ENCODE measurements around the gene PSEN1. TPM values are rescaled to one million over a fixed set of nuclear protein-coding genes. Genes with fewer than 3 reads are reported as not detected.

The PSEN1 gene
- total RNA-seq, 1 experiment from 2014 or later = 49.9 TPM

- no peak overlapping the region for H2AK5ac ChIP-seq (ENCODE audit: insufficient read length, low read length)
- H4K8ac ChIP-seq (replicated peaks; ENCODE audit: insufficient read length, low read depth, low read length) = no peak overlapping the region
- Mint-ChIP-seq H3K4me3 (no peak overlapping the region), H3K27ac (no peak overlapping the region), H3K4me1 (peaks cover 19 to 22% of the 10 kb centered on the region in 2 experiments), H3K36me3 (ENCODE audit: insufficient read depth in 1 of 3, low read depth in 3 of 3) (peaks cover 9 to 35% (median 35%) of the 10 kb centered on the region in 3 experiments; a peak in 5 of 7 replicates), H3K9me3 (no peaks in the 10 kb centered on the region), H3K27me3 (ENCODE audit: low read depth) (no peaks in the 10 kb centered on the region)
- no peak overlapping the region for H3K9ac ChIP-seq (ENCODE audit: extremely low read depth, insufficient read length, low read length)
- H2BK15ac ChIP-seq (ENCODE audit: low read depth, low read length) = no peak overlapping the region
- peaks cover 4% of the 10 kb centered on the region; the same call in 1 of the 2 replicates for H3K4me1 ChIP-seq (ENCODE audit: insufficient read depth, low read length)
- no peak overlapping the region for H4K91ac ChIP-seq (ENCODE audit: insufficient read length, low read depth, low read length)
- H3K79me2 ChIP-seq (ENCODE audit: insufficient read depth, low read length) = no peaks in the 10 kb centered on the region
- H3K23me2 ChIP-seq (ENCODE audit: insufficient read length, low read depth, low read length, poor library complexity, severe bottlenecking) = no peaks in the 10 kb centered on the region
- no peak overlapping the region for H2AFZ ChIP-seq (ENCODE audit: low read length)
- no peak overlapping the region for H3K23ac ChIP-seq (ENCODE audit: insufficient read length, low read depth, low read length)
- H3K27ac ChIP-seq (ENCODE audit: insufficient read length, low read depth, low read length) = no peak overlapping the region
- H2BK12ac ChIP-seq (ENCODE audit: insufficient read length, low read depth, low read length) = no peak overlapping the region
- TF ChIP-seq CTCF (conservative IDR thresholded peaks at IDR 0.05) = no peak
- H3K4ac ChIP-seq (ENCODE audit: low read depth, low read length) = no peak overlapping the region
- no peak overlapping the region for H2BK5ac ChIP-seq (ENCODE audit: insufficient read length, low read length)
- H3K9me3 ChIP-seq (ENCODE audit: control insufficient read depth, low read depth, low read length) = no peaks in the 10 kb centered on the region
- H3K4me2 ChIP-seq (ENCODE audit: insufficient read depth, insufficient read length, low read length) = no peak overlapping the region
- no peak overlapping the region for H3K56ac ChIP-seq (ENCODE audit: insufficient read length, low read depth, low read length)
- no peak for DNase-seq
- H2BK120ac ChIP-seq (ENCODE audit: low read depth, low read length, poor library complexity, severe bottlenecking) = no peak overlapping the region
- WGBS (ENCODE audit: extremely low coverage, insufficient read length, low lambda C conversion rate) = no CpG with 5 or more reads among the region's 5 CpGs
- no peak overlapping the region for H3T11ph ChIP-seq (ENCODE audit: low read length)
- H4K20me1 ChIP-seq (ENCODE audit: control insufficient read depth, insufficient read depth, insufficient read length) = no peaks in the 10 kb centered on the region
- no peaks in the 10 kb centered on the region for H3K27me3 ChIP-seq (ENCODE audit: insufficient read depth, low read length)
- no peak overlapping the region for H3K14ac ChIP-seq (ENCODE audit: insufficient read depth, low read length)
- no peak overlapping the region for H4K5ac ChIP-seq (ENCODE audit: insufficient read length, low read depth, low read length)
- no peaks in the 10 kb centered on the region for H3K79me1 ChIP-seq (ENCODE audit: insufficient read depth, low read depth, low read length, poor library complexity, severe bottlenecking)
- no peak overlapping the region for H2BK20ac ChIP-seq (ENCODE audit: low read depth, low read length, poor library complexity, severe bottlenecking)
- H3K18ac ChIP-seq (ENCODE audit: insufficient read length, low read depth, low read length) = no peak overlapping the region
These were observed 84.3 kb downstream of the PSEN1 start for GRCh38 chr14:73220634-73221033.
